ENCODE data around the gene VENTX. TPM values are rescaled to one million over a fixed set of nuclear protein-coding genes. Genes with fewer than 3 reads are reported as not detected.

VENTX gene
- total RNA-seq, 2 donors from 2014 or later: 5.1 to 9.5 TPM

GRCh38 chr10:133209641-133210040, 28.0 kb upstream of the VENTX start:
- no peak for ATAC-seq (ENCODE audit: insufficient number of reproducible peaks, low FRiP score, low read depth)
- DNase-seq (ENCODE audit: low spot score): no peak
- H3K4me1 ChIP-seq (ENCODE audit: control insufficient read depth in 1 of 2, low read depth in 2 of 2): no peaks in the 10 kb centered on the region
- TF ChIP-seq CTCF (IDR thresholded peaks at IDR 0.05): no peak
- H3K36me3 ChIP-seq: no peaks in the 10 kb centered on the region
- H3K9me3 ChIP-seq: no peaks in the 10 kb centered on the region
- H3K27me3 ChIP-seq (replicated peaks; ENCODE audit: insufficient read depth): no peaks in the 10 kb centered on the region
- no peak overlapping the region for H3K4me3 ChIP-seq
- H3K27ac ChIP-seq: no peak overlapping the region

GRCh38 chr10:133210398-133211140, 27.1 kb upstream of the VENTX start:
- TF ChIP-seq CTCF (IDR thresholded peaks at IDR 0.05): no peak
- Histone ChIP-seq H3K36me3 (no peaks in the 10 kb centered on the region), H3K27me3 (replicated peaks; ENCODE audit: insufficient read depth) (no peaks in the 10 kb centered on the region), H3K9me3 (no peaks in the 10 kb centered on the region), H3K27ac (no peak overlapping the region), H3K4me1 (ENCODE audit: control insufficient read depth in 1 of 2, low read depth in 2 of 2) (no peaks in the 10 kb centered on the region), H3K4me3 (no peak overlapping the region)
- ATAC-seq (ENCODE audit: insufficient number of reproducible peaks, low FRiP score, low read depth) (no peak), DNase-seq (ENCODE audit: low spot score) (no peak)

GRCh38 chr10:133211141-133211830, 26.4 kb upstream of the VENTX start:
- no peak for DNase-seq (ENCODE audit: low spot score)
- no peaks in the 10 kb centered on the region for H3K4me1 ChIP-seq (ENCODE audit: control insufficient read depth in 1 of 2, low read depth in 2 of 2)
- H3K27ac ChIP-seq: no peak overlapping the region
- no peak overlapping the region for H3K4me3 ChIP-seq
- no peak for ATAC-seq (ENCODE audit: insufficient number of reproducible peaks, low FRiP score, low read depth)
- H3K36me3 ChIP-seq: no peaks in the 10 kb centered on the region
- TF ChIP-seq CTCF (IDR thresholded peaks at IDR 0.05): no peak
- H3K9me3 ChIP-seq: no peaks in the 10 kb centered on the region
- H3K27me3 ChIP-seq (replicated peaks; ENCODE audit: insufficient read depth): no peaks in the 10 kb centered on the region

GRCh38 chr10:133211959-133212852, 25.4 kb upstream of the VENTX start:
- ATAC-seq (ENCODE audit: insufficient number of reproducible peaks, low FRiP score, low read depth) (no peak), DNase-seq (ENCODE audit: low spot score) (no peak)
- Histone ChIP-seq H3K4me3 (no peak overlapping the region), H3K4me1 (ENCODE audit: control insufficient read depth in 1 of 2, low read depth in 2 of 2) (no peaks in the 10 kb centered on the region), H3K9me3 (no peaks in the 10 kb centered on the region), H3K27me3 (replicated peaks; ENCODE audit: insufficient read depth) (no peaks in the 10 kb centered on the region), H3K27ac (no peak overlapping the region), H3K36me3 (no peaks in the 10 kb centered on the region)
- no peak for TF ChIP-seq CTCF (IDR thresholded peaks at IDR 0.05)
